Superior temporal gyrus (tissue), 1 donor: ENCODE results near the gene ACACA.

Experiments
- DNase-seq: peaks from one replicate; pipeline ENCODE4 v3.0.0-alpha.2; 2016; ENCODE audit errors: extremely low spot score

Gene ACACA

DNA sequence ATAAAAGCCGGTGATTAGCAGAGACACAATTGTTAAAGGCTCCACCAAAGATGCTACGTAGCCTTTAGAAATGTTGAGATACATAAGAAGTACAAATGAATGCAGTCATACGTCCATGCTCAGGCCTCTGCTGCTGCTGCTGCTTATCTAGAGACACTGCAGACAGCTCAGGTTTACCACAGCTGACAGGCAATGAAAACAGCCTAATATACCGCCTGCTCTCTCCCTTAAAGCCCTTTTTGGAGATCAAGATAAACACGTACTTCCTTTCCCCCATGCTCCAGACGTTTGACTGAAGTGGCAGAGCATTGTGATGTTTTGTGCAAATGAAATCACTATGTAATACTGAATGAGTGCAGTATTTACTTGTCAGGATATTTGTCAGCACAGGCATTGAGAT lies 272.6 kb downstream of the ACACA start:
- DNase-seq, result no peak

DNA sequence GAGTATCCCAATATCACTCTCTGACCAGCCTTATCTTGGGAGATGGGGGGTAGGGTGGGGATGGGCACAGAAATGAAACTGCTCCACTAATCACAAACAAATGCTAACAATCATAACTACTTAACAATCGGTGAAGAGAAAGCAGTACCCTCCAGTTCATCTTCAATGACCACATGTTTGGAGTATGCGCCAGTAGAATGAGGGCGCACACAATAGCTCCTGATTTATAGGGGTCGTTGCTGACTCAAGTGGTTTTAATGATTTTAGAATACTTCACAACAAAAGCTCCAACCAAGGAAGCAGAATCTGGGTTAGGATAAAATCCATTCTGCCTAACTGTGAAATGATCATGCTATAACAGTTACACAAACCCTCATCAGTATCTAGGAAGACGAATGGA lies 273.5 kb downstream of the ACACA start:
- no peak for DNase-seq

DNA sequence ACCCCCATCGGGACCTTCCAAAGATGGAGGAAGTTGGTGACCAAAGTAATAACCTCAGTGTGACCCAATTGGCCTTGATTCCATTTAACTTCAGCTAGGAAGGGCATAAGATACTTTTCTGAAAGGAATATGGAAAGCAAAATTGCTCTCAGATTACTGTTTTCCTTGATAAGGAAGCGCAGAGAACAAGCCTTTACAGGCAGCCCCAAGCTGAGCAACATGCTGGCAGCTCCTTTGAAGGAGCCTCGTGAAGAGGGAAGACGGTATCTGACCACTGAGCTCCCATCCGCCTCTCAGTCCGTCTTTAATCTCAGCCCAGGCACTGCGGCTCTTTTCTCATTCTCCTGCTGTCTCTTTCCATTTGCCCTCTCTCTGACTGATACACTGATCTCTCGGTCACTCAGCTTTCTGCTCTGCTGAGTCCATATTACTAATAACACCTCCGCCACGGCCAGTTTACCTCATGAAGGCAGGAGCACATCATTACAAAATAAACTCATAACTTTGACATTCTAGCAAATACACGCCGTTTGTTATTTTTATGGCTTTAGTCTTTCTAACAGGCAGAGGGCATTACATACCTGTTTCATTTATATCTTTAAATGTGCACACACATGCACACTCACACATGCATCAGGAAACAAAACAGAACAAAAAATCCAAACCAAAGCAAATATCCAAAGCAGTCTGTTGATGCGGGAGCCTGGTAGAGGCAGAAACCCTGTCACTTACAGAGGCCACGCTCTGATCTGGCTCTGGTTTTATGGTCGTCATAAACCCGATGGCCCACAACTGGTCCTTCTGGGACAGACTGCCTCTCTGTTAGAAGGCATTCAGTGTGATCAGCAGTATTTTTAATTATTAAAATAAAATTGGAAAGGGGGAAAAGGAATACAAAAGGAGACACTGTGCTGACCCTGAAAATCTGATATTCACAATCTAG lies 274.7 kb downstream of the ACACA start:
- DNase-seq, result no peak

DNA sequence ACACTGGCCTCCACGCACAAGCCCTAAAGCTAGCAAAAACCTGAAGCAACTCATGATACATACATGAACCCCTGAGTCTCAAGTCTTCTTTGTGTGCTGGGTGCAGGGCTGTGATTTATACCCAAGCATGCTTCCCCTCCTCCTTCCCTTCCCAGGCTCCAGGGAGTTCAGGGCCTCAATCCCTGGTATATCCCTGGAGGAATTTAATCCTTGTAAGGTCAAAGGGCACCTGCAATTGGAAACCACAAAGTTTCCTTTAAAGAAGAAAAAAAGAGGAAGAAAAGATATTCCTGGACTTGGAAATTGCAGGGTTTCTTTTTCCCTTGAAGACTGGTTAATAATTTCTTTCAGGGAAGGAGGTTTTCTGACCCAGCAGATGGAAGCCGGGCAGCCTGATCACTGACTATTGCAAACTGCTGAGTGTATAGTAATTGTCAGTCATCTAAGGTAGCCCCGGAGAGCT lies 275.6 kb downstream of the ACACA start:
- no peak for DNase-seq

DNA sequence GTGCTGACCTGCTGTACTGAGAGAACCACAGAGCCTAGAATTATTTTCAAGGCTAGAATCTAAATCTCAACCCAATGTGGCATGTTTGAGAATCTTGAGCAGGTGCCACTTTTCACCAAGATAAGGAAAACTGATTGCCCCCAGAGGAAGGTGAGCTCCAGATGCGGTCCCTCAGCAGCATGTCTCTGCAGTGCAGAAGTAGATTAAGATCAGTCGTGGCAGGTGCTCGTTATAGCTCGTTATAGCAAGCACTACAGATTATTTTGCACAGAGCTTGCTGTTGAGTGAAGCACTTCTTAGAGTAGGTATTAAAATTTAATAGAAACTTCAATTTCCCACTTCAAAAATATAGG lies 281.8 kb downstream of the ACACA start:
- no peak for DNase-seq

DNA sequence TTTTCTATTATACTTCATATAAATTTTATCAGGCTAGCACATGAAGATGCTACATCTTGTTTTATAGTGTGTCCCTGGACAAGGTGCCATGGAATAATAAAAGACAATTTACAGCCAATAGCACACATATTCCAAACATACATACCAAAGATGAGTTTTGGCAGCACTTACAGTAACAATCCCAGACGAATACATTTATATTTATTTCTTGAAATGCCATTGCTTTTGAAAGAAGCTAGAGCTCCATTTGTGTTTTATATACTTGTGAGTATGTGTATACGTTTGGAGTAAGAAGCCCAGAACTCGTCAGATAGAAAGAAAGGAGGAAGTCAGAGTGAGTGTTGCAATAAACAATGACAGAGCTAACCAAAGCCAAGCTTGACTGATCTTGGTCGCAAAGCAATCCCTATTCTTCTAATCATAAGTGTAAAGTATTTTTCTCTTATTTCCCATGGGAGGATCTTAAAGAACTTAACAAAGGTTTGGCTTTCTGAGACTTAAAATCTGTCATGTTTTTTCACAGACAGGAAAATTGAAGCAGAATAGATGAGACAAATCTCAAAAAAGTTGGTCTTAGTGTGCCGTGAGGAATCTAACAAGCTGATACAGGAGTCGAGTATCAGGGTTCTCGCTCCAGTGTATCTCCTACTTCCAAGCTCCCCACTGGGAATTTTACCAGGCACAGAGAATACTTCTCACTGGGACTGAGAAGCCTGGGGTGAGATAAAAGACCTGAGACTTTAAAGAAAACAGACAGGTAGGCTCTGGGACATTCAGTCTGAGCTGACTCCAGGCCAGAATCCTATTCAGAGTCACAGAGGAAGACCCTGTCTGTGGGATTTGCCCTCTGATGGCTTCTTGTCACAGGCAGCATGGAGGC lies 282.5 kb downstream of the ACACA start:
- no peak for DNase-seq

DNA sequence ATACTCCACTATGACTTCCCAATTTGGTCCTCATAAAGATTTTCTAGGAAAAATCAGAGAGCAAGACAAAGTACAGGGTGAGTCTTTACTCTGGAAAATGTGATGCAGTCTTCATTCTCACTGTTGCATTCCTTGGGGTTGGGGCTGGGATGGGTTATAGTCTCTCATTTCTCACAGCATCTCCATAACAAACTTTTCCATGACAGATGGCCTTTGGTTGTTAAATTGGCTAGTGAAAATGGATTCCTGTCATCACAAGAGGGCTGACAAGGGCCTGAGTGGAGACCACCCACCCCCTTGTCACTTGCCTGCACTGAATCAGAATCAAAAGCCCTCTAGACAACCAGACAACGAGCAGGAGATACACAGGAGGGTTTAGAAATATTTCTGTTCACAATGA lies 283.2 kb downstream of the ACACA start:
- DNase-seq, result no peak

DNA sequence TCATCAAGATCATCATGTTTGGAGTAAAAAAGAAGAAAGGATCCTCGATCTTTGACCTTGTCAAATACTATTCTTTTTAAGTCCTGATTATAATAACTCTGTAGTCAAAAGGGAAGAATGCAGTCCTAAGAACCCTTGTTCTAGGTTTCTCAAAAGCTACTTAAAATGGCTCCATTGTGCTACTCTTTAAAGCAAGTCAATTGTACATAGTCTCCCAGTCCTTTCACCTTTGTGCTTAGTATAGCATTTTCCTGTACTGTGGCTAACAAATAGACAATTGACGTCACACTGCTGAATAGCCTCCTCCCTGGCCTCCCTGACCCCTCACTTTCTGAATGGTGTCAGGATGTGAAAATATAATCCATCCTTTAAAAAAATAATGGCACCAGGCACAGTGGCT lies 285.0 kb downstream of the ACACA start:
- no peak for DNase-seq

DNA sequence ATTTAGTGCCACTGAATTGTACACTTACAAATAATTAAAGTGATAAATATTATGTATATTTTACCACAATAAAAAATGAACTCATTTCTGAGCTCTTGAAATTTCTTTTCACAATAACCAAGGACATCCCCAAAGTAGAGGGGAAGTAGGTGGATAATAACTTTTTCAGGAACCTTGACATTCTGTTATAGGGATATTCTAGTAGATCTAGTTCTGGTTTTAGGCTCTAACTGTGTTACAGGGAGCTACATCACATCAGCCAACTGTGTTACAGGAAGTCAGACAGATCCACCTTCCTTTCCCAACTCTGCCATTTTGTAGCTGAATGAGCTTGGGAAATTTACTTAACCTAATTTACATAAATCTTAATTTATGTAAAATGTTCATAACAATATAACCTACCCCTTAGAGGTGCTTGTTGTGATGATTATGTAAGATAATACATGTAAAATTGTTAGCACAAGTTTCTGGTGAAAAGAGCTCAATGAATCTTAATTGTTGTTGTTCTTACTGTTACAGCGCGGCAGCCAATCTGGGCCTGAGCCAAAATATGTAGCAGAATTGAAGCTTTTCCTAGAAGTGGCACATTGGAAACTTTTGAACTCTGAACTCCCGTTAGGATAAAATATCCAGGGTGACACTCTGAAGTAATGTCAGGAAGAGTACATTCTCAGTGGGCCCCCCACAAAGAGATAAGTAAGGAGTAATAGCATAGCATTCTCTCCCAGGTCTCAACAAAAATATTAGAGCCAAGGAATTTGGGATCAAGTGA lies 288.1 kb downstream of the ACACA start:
- no peak for DNase-seq

DNA sequence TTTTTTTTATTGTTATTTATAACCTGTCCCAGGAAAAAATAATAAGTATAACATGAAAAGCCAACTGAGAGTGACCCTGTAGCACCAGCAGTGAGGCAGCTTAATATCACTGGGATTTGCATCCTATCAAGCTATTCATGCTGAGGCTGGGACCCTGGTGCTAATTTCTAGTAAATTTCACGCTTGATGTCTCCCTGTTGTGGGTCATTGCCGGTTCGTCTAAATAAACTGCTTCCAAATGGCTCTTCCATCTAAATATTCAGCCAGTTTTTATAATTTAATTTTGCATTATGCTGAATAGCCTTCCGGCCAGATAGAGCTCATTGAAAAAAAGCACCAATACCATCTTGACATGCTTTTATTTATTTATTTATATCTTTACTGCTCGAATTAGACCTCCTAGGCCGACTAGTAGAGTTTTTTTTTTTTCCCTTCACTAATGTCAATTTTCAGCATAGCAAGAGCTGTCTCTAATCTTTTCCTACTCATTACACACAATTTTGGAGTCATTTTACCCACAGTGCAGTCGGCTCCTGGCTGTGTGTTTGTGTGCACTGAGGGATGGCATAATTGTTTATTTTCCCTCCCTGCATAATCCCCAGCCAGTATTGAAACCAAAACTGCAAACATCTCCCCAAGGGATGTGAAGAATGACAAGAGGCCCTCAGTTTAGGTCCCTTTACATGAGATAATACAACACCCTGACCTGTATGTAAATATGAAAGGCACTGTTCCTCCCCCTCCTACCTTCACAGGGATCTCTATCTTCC lies 289.1 kb downstream of the ACACA start:
- no peak for DNase-seq

DNA sequence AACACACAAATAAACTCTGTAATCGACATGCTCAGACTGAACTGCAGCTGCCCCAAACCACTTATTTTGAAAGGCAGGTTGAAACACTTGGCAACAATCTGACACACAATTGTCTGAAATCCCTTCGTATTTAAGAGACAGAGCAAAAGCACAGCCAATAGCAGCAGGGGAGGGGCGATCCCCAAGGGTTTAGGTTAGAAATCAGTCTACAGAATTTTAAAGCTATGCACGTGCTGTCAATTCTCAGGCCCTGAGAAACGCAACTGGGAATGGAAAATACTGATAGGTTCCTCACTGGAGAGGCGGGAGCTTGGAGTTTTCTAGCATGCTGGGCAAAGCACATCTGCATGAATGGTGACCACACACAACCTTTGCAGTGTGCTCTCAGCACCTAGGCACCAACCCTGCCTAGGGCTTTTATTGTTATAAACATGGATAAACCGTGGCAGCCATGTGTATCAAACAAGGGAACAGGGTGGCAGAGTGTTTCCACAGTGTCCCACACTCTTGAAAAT lies 289.9 kb downstream of the ACACA start:
- no peak for DNase-seq

DNA sequence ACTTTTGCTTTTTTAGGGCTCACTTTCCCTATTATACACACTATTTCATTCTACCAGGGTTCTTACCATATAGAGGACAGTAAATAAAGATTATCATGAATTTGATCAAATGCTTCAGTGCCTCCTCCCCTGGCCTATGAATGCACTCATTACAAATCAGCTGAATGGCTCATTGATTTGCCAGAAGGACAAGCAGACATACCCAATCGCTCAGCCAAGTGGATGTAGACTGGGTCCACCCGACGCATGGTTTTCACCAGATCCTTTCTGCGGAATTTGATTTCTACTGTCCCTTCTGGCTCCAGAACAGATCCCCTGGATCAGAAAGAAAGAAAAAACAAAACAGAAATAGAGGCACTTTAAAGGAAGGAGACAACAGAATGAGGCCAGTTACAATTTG lies 295.3 kb downstream of the ACACA start:
- DNase-seq, result peak; percentile 81

DNA sequence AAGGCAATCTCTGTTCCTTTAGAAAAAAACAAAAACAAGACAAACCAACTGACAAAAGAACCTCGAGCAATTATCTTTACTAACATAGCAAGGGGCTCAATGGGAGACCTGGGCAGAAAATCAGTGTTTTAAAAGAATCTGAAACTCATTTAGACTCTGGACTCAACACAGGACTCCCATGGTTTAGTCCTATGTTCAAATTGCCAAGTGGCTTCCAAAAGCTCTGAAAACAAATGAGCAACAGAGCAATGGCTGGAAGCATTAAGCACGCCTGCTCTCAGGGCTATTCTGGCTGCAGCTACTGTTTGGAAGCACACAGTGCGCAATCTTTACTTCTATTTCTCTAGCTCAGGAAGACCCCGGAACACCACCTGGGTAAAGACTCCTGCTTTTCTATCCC lies 295.9 kb downstream of the ACACA start:
- peak; percentile 49 for DNase-seq

DNA sequence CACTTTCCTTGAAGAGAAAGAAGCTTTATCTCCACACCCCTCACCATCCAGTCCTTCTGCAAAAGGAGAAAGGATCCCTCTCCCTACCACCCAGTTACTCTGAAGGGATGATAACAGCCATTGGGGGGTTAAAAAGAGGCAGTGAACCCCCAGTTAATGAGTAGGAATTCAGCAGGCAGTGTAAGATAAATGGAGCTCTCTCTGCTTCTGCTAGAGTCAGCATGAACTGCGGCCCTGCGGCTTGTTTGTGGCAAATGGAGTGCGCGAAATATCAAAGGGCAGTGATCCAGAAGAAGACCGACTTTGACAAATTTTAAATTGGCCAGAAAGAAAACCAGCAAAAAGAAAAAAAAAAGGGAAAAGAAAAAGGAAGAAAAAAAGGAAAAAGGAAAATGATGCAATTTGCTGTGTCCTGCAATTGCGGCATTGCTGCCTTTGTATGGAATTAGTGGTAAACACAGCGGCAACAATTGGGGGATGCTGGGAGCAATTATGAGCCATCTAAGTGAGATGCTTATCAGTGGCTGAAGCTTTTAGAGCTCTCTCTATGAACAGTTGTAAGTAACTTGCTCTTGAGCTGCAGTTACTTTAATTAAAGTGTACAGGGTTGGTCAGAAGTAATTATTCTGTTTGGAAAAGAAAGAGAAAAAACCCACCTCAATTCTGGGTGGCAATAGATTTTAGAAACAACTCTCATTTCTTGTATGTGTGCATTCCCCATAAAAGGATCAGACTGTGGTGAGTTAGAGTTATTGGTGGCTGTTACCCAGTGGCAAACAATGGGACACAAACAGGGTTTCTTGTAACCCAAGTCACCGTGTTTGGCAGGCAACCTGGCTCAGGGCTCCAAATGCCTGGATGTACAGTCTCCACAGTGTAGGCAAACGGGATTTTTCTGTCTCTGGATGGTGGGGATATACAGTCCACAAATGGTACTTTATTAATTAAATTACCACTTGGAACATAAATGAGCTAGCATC lies 296.6 kb downstream of the ACACA start:
- DNase-seq, result no peak

DNA sequence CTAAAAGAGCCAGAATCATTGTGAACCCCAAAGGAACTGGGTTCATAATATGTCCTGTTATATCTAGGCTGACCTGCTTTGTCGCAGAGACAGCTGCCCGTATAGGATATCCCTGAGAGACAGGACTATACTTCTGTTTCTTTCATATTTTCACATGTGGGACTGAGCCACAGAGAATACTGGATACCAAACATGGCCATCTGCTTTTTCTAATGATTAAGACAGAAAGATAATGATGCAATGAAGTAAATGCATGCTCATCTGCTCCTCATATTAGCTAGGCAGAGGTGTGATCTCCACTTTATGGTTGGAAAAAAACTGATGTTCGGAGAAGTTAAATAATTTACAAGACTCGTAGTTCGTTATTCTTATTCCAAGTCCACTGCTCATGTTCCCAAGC lies 297.5 kb downstream of the ACACA start:
- no peak for DNase-seq

DNA sequence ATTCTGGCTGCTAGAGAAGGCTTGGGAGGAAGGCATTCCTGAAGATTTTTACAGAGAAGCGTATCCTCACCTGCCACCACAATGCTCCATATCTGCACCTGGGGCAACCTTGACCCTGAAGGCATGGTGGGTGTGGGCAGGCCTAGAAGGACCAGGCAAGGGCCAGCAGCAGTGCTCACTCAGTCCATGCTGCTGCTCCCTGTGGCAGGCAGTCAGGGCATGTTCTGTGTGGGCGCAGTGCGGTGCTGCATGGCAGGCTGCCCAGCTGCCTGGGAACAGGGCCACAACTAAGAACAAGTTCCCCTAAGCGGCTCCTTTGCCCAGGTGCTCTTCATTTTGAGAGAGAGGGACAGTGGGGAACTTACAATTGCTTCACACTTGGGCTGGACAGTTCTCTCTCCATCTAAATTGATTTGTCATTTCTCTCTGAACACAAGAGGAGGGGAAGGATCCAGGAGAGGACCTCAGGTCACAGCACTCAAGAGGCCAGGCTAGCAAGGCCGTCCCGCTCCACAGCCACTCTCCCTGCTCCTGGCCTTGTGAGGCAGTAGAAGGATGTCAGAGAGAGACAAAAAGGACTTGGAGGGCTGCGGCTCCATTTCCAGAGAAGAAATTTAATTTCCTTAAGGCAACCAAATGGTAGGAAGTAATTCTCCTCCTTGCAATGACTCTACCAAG lies 299.1 kb downstream of the ACACA start:
- DNase-seq, result peak; percentile 71

DNA sequence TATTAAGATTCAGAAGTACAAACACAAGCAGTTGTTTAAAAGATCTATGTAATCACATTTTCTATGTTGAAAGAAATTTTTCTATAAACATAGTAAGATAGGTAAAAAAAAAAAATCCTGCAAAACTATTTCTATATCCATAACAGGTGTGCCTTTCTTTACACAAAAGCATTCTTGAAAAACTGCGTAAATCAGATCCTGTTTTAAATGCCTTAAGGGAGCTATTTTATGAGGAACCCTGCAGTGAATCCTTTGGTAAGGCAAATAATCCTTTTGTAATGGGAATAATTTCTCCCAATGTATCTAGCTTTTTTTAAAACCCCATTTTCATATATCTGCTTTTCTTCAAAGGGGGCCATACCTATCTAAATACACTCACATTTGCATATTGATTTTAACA lies 300.6 kb downstream of the ACACA start:
- DNase-seq, result no peak

DNA sequence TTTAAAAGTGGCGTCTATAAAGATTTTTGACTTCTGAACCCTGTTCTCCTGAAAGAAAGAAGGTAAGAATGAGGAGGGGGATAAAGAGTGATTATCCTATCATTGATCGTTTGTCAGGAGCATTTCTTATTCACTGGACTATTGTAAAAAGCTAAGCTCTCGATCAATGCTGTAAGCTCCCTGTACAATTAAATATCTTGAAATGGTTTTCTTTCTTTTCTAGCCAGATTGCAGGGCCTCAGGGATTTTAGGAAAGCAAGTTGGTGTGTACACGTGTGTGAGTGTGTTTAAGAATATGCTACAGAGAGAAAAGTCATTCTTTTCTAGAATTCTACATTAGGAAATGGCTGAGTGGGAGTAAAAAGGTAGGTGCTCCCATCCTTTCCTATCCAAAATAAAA lies 303.4 kb downstream of the ACACA start:
- no peak for DNase-seq

DNA sequence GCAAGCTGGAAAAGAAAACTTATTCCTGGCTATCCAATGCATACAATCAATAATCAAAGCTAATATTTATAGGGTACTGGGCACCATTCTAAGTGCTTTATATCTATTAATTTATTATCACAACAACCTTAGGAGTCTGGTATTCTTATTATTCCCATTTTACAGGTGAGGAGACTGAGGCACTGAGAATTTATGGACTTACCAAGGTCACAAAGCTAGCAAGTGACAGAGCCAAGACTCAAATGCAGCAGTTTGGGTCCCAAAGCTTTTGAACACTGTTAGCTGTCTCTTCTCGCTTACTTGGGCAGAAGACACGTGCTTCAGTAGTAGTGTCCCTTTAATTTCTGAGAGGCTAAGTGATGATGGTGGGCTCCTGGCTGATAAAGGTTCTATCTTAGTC lies 305.3 kb downstream of the ACACA start:
- no peak for DNase-seq
